Stimulated activated CD4-positive, alpha-beta T cell treated with anti-CD3 and anti-CD28 coated beads, Interleukin-4, amount 100 ng/mL, for 4 hours (primary cell): ENCODE measurements around the gene KISS1R.
"Not testable (repeated sequence)": the region's sequence is repeated elsewhere in the genome, so short reads cannot be mapped to it uniquely, and the experiment has no call there.

ENCODE experiments used
- DNase-seq, 2 experiments: peaks; one replicate each; pipeline ENCODE4 v3.0.0-alpha.2; 2020

KISS1R gene

DNA sequence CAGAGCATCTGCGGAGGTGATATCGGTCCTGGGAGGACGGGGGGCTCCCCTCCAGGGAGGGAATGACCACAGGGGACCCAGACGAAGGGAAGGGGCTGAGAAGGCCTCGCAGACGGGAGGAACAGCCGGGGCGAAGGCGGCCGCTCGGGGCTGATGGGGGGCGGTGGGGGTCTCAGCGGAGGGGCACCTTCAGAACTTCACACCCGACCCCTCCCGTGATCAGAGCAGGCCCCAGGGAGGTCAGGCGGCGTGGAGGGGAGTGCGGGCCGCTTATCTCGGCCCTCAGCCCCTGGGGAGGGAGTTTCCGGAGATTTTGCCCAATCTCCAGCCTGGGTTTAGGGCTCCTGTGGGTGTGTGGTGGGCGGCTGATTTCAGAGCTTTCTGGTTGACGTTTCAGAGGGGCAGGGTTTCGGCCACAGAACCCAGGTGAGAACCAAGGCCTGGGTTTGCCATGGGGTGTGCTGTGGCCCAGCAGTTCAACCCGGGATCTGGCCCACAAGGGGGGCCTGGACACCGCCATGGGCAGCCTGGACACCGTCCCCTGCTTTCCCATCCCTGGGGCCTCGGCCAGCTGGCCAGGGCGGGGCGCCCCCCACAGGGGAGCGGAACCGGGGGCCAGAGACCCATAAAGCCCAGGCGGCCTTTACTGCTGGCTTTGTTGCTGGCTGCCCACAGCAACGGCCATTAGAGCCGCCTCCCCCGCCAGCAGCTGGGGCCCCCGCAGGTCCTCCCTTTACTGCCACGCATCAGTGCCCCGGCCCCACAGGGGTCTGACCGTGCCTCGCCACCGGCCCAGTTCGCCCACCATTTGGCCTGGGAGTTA is 37.8 kb downstream of the KISS1R start:
- DNase-seq = no peak

DNA sequence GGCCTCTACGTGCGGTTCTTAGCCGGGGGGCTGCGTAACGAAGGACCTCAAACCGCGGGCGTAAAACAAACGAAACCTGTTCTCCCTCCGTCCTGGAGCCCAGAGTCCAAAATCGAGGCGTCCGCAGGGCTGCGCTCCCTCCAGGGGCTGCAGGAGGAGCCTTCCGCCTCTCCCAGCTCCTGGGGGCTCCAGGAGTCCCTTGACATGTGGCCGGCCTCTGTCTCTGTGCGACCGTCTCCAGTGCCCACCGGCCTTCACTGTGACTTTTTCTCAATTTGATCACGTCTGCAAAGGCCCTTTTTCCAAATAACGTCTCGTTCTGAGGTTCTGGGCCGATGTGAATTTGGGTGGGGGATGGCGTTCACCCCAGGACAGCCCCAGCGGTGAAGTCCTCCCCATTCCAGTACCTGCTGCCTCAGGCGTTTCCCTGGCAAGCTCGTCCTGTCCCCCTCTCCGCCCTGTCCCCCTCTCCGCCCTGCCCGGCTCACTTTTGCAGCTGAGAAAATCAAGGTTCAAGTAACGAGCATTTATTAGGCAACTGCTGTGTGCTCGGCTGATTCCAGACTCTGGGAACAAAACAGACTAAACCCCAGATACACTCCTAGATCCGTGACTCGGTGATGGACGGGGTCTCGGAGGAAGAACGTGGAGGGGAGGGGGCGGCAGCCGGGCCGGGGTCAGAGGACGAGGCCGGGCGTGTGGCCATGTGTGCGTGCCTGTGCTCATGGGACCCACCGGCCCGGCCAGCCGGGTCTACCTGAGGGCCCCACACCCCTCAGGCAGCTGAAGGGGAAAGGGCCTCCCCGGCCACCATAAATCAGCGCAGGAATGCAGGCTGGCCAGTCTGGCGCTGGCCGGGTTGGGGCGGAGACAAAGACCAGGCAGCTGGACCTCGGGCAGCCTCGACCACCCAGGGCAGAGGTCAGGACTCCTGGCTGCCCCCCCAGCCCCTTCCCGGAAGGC is 39.0 kb downstream of the KISS1R start:
- no peak for DNase-seq

DNA sequence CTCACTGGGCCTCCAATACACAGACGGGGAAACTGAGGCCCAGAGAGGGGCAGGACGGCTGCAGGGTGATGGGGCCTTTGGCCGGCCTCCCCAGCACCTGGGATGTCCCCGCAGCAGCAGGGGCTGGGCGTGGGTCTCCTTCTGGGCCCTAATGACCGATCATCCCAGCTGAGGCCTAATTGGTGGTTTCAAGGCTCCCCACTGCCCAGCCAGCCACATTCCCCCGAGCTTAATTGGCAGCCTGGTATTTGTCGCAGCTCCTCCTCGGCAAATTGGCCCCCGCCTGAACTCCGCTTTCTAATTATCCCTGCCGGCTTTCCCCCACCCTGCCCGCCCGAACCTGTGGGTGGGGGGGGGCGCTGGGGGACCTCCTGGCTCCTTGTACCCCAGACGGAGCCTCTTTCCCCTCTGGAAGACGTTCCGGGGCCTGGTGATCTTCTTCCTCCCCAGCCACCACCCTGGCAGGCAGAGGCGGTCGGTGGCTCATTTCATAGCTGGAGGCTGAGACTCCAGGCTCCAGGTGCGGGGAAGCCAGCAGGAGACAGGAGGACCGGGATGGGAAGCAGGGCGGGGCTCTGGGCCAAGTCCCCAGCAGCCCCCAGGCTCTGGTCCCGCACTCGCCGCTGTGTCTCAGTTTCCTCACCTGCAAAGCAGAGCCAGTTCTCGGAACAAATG is 39.8 kb downstream of the KISS1R start:
- no peak for DNase-seq

DNA sequence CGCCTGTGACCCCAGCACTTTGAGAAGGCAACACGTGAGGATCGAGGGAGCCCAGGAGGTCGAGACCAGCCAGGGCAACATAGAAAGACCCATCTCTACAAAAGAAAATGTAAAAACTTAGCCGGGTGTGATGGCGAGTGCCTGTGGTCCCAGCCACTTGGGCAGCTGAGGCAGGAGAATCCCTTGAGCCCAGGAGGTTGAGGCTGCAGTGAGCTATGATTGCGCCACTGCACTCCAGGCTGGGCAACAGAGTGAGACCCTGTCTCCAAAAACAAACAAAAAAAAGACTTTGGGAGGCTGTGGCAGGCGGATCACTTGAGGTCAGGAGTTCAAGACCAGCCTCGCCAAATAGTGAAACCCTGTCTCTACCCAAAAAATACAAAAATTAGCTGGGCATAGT is 40.4 kb downstream of the KISS1R start:
- DNase-seq = not testable (repeated sequence)

DNA sequence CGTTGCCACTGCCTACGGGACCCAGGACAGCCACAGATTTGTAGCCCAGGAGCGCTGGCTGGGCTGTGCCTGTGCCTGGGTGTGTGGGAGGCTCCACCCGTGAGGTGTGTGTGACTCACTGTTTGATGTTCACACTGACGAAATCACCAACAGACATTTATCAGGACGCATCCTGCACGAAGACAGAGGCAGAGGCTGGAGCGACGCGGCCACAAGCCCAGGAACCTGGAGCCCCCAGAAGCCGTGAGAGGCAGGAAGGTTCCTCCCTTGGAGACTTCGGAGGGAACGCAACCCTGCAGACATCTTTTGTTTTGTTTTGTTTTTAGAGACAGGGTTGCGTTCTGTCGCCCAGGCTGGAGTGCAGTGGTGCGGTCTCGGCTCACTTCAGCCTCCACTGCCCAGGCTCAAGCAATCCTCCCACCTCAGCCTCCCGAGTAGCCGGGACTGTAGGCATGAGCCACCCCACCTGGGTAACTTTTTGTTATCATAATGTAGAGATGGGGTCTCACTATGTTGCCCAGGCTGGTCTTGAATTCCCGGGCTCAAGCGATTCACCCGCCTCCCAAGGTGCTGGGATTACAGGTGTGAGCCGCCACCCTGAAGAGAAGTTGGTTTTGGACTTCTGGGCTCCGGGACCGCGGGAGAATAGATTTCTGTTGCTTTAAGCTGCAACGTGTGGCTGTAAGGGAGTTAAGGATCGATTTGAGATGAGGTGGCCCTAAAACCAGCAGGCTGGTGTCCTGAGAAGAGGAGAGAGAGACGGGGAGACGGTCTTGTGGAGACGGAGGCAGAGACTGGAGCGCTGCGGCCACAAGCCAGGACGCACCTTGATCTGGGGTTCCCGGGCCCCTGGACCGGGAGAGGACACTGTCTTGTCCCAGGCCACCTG is 42.1 kb downstream of the KISS1R start:
- peak; percentile 39 to 65 for DNase-seq

DNA sequence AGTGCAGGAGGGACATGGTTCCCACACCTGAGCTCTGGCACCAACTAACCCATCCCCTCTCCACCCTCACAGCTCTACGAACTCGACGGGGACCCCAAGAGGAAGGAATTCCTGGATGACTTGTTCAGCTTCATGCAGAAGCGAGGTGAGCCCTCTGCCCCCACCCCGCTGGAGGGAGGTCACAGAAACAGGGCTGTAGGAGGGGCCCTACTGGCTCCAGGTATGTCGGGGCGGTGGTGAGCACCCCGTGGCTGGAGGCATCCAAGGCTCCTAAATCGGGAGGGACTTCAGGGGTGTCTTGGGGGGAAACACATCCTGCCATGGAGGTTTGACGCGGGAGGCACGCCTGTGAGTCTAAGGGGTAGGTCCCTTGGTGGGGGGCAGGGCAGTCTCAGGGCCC is 42.9 kb downstream of the KISS1R start:
- no peak for DNase-seq

DNA sequence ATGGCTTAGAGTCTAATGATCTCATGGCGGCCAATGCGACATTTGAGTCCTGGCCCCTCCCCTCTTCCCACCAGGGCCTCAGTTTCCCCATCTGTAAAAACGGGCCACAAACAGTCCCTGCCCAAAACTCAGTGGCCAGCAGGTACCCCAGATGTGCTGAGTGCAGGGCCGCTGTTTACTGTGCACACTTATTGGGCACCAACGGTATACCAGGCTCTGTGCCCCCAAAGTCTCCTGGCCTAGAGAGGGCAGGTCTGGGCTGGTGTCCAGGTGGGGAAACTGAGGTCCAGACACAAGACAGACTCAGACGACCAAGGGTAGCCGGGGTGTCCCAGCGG is 43.4 kb downstream of the KISS1R start:
- no peak for DNase-seq

DNA sequence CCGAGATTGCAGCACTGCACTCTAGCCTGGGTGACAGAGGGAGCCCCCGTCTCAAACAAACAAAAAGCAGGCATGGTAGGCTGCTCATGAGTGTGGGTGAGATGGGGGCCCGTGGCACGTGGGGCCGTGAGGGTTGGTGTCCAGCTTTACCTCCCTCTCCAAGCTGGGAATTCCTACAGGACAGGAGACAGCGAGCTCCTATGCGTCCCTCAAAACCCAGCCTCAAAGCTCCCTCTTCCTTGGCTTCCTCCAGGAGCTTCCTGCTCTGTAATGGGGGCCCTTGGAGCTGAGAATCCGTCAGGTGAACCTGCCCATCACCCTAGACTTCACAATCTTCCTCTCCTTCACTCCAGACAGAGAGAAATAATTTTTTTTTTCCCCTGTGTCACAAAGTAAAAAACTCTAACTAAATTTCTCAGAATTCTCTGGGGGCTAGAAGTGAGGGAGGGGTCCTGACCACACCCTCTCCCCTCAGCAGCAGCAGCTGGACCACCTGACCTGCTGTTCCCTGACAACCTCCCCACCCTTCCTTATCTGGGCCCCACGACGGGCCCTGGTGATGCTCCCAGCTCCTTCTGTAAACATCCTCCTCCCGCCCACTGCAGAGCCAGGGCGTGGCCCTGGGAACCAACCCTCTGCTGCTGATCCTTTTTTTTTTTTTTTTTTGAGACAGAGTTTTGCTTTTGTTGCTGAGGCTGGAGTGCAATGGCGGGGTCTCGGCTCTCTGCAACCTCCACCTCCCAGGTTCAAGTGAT is 44.9 kb downstream of the KISS1R start:
- no peak for DNase-seq

DNA sequence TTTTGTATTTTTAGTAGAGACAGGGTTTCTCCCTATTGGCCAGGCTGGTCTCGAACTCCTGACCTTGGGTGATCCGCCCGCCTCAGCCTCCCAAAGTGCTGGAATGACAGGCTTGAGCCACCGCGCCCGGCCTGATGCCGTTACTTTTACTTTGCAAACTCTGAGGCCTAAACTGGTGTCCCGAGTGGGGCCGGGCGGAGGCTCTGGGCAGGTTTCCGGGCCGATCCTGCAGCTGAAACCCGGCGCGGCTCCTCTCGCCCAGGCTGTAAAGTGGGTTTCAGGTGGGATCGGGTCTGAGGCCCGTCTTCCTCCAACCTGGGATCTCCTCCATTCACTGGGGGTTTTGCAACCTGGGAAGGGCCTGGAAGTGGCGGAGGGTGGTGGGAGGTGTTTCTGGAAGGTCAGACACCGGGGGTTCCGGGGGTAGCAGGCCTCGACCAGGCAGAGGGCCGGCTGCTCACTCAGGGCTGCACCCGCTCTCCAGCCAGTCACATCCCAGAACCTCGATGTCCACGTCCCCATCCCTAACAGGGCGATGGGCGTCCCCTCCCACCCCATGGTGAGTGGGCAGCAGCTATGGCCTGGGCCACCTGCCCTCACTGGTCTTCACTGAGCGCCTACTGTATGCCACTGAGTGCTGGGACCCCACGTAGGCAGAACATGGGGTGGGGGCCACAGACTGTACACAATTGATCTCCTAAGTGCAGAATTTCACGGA is 45.7 kb downstream of the KISS1R start:
- no peak for DNase-seq

DNA sequence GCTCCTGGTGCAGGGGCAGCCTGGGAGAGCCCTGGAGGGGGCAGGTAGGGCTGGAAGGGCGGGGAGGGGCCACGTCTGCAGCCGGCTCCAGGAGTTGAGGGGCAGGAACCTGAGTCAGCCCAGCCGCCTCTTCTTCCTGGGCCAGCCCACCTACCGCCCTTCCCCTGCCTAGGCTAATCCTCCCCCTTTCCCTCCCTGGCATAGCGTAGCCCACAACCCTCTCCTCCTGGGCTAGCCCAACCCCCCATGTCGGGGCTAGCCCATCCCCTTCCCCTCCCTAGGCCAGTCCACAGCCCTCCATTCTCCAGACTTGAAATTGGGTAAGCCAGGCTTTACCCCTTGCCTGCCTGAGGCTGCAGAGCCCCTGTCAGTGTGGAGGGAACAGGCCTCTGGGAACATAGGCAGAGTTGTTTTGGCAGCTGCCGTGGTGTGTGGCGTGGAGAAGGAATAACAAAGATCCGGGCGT is 46.4 kb downstream of the KISS1R start:
- no peak for DNase-seq

DNA sequence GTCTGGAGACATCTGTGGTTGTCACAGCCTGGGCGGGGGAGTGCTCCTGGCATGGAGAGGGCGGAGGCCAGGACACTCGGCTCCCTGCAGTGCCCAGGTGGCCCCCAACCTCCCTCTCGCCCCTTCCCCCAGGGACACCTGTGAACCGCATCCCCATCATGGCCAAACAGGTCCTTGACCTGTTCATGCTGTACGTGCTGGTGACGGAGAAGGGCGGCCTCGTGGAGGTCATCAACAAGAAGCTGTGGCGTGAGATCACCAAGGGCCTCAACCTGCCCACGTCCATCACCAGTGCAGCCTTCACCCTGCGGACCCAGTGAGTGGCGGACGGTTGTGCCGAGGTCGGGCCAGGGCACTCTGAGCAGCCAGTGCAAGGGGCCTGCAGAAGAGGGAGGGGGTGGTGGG is 47.0 kb downstream of the KISS1R start:
- DNase-seq = no peak

DNA sequence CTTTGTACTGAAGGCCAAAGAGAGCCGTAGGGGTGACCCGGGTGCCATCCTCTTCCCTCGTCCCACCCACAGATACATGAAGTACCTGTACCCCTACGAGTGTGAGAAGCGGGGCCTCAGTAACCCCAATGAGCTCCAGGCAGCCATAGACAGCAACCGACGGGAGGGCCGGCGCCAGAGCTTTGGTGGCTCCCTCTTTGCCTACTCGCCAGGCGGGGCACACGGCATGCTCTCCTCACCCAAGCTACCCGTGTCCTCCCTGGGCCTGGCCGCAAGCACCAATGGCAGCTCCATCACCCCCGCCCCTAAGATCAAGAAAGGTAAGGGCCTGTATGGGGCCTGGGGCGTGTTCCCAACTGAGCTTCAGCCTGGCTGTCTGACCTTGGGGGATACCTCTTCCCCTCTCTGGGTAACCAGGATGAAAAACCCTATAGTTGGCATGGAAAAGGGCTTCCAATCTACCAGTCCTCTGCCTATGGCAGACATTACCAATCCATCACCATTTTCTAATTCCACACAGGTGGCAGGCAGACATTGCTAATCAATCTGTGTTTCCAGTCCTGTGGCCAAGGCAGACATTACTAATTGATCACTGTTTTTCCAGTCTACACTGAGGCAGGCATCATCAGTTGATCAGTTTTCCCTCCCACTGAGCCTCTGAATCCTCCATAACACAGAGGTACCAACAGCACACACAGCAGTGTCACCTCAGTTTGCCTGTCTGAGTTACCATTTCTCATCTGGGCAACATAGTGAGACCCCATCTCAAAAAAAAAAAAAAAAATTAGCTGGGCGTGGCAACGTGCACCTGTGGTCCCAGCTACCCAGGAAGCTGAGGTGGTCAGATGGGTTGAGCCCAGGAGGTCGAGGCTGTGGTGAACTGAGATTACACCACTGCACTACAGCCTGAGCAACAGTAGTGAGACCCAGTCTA is 47.9 kb downstream of the KISS1R start:
- DNase-seq = no peak

DNA sequence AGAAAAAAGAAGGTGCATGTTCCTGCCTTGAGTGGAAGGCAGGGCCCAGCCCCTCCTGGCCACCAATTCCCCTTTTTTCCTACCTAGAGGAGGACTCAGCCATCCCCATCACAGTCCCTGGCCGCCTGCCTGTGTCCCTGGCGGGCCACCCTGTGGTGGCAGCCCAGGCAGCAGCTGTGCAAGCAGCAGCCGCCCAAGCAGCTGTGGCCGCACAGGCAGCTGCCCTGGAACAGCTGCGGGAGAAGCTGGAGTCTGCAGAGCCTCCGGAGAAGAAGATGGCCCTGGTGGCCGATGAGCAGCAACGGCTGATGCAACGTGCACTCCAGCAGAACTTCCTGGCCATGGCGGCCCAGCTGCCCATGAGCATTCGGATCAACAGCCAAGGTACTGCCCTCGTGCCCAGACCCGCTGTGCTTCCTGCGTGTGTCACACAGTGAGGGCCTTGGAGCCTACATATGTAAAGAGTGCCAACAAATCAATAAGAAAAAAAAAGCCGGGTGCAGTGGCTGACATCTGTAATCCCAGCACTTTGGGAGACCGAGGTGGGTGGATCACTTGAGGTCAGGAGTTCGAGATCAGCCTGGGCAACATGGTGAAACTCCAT is 49.5 kb downstream of the KISS1R start:
- DNase-seq = no peak
